GM23338 (cell line): ENCODE results near the gene FGF1. TPM values are rescaled to one million over a fixed set of nuclear protein-coding genes. Genes with fewer than 3 reads are reported as not detected.

Experiments
- ATAC-seq: fragments of 200-7000 bp; cut with Tn5 transposase; 3 replicates; pipeline ENCODE4 v1.9.1; 2020
- DNase-seq: peaks from one replicate; pipeline ENCODE4 v3.0.0-alpha.2; 2015; ENCODE audit warnings: low spot score
- H2AFZ ChIP-seq: fragments of 200-600 bp; sonication (generic); 2 replicates; pipeline ENCODE4 v1.8.0; 2016; ENCODE audit warnings: antibody characterized with exemption, mild to moderate bottlenecking, moderate library complexity
- H3F3A ChIP-seq: fragments of 200-600 bp; sonication (generic); replicated peaks from 2 replicates; pipeline ENCODE4 v1.8.0; 2017; ENCODE audit warnings: antibody characterized with exemption, mixed run types, low read depth
- H3K27ac ChIP-seq: fragments of 200-600 bp; sonication (generic); 2 replicates; pipeline ENCODE4 v1.6.1; 2016; ENCODE audit warnings: low read depth
- H3K27me3 ChIP-seq: fragments of 200-600 bp; sonication (generic); 2 replicates; pipeline ENCODE4 v1.8.0; 2016; ENCODE audit warnings: mild to moderate bottlenecking, mixed run types, moderate library complexity; ENCODE audit not compliant: insufficient read depth
- H3K36me3 ChIP-seq: fragments of 200-600 bp; sonication (generic); 2 replicates; pipeline ENCODE4 v1.8.0; 2016; ENCODE audit warnings: mild to moderate bottlenecking; ENCODE audit not compliant: insufficient read depth
- H3K4me1 ChIP-seq: fragments of 200-600 bp; sonication (generic); 2 replicates; pipeline ENCODE4 v1.8.0; 2016; ENCODE audit warnings: mild to moderate bottlenecking, moderate library complexity; ENCODE audit not compliant: insufficient read depth
- H3K4me2 ChIP-seq: fragments of 200-600 bp; sonication (generic); 2 replicates; pipeline ENCODE4 v1.7.1; 2017; ENCODE audit warnings: mixed run types
- H3K4me3 ChIP-seq: fragments of 200-600 bp; sonication (generic); 2 replicates; pipeline ENCODE4 v1.6.1; 2016; ENCODE audit warnings: mixed run types
- H3K79me2 ChIP-seq: fragments of 200-600 bp; sonication (generic); replicated peaks from 2 replicates; pipeline ENCODE4 v1.8.0; 2017; ENCODE audit warnings: mild to moderate bottlenecking; ENCODE audit not compliant: insufficient read depth
- H3K9me2 ChIP-seq: fragments of 200-600 bp; sonication (generic); 2 replicates; pipeline ENCODE4 v1.8.0; 2017; ENCODE audit not compliant: insufficient read depth
- H4K20me1 ChIP-seq: fragments of 200-600 bp; sonication (generic); replicated peaks from 2 replicates; pipeline ENCODE4 v1.8.0; 2017; ENCODE audit warnings: mild to moderate bottlenecking; ENCODE audit not compliant: insufficient read depth
- H3K27ac Mint-ChIP-seq: 2 replicates; pipeline ENCODE4 v1.8.0; 2020; ENCODE audit warnings: inconsistent platforms, mild to moderate bottlenecking, moderate library complexity, mixed read lengths
- H3K27me3 Mint-ChIP-seq: 3 replicates; pipeline ENCODE4 v1.8.0; 2022; ENCODE audit warnings: low read depth, mild to moderate bottlenecking, moderate library complexity, mixed read lengths, inconsistent platforms; ENCODE audit not compliant: insufficient read depth, poor library complexity
- H3K36me3 Mint-ChIP-seq: 3 replicates; pipeline ENCODE4 v1.8.0; 2021; ENCODE audit warnings: low read depth, mild to moderate bottlenecking, inconsistent platforms, moderate library complexity, mixed read lengths
- H3K4me1 Mint-ChIP-seq: 3 replicates; pipeline ENCODE4 v1.8.0; 2020; ENCODE audit warnings: mild to moderate bottlenecking, inconsistent platforms, mixed read lengths
- H3K4me3 Mint-ChIP-seq: 3 replicates; pipeline ENCODE4 v1.8.0; 2021; ENCODE audit warnings: moderate library complexity, mild to moderate bottlenecking, inconsistent platforms, mixed read lengths
- H3K9me3 Mint-ChIP-seq: 3 replicates; pipeline ENCODE4 v1.8.0; 2020; ENCODE audit warnings: moderate library complexity, mild to moderate bottlenecking, inconsistent platforms, mixed read lengths
- CREB1 ChIP-seq: fragments of 250-450 bp; sonication (Bioruptor Pico); IDR thresholded peaks from 2 replicates; pipeline ENCODE4 v1.5.0; 2020; ENCODE audit warnings: low read depth, mild to moderate bottlenecking, moderate library complexity
- ETS1 ChIP-seq: IDR thresholded peaks from 2 replicates; pipeline ENCODE4 v1.6.1; 2016; ENCODE audit warnings: antibody characterized with exemption
- EZH2 ChIP-seq: fragments of 200-600 bp; sonication (generic); IDR thresholded peaks from one replicate; pipeline ENCODE4 v1.8.0; 2017; ENCODE audit warnings: antibody characterized with exemption, mild to moderate bottlenecking, low read depth; ENCODE audit not compliant: unreplicated experiment
- EZH2phosphoT487 ChIP-seq: fragments of 200-600 bp; sonication (generic); IDR thresholded peaks from one replicate; pipeline ENCODE4 v1.8.1; 2018; ENCODE audit warnings: antibody characterized with exemption; ENCODE audit not compliant: unreplicated experiment
- JUNB ChIP-seq: IDR thresholded peaks from one replicate; pipeline ENCODE4 v1.6.1; 2016; ENCODE audit warnings: antibody characterized with exemption; ENCODE audit not compliant: unreplicated experiment
- NANOG ChIP-seq: IDR thresholded peaks from 2 replicates; pipeline ENCODE4 v1.6.1; 2016; ENCODE audit warnings: antibody characterized with exemption, borderline replicate concordance
- POLR2AphosphoS5 ChIP-seq: IDR thresholded peaks from 2 replicates; pipeline ENCODE4 v1.6.1; 2016; ENCODE audit warnings: antibody characterized with exemption, low read depth
- REST ChIP-seq: IDR thresholded peaks from one replicate; pipeline ENCODE4 v1.6.1; 2018; ENCODE audit warnings: antibody characterized with exemption; ENCODE audit not compliant: unreplicated experiment
- STAT1 ChIP-seq: IDR thresholded peaks from one replicate; pipeline ENCODE4 v1.6.1; 2016; ENCODE audit warnings: antibody characterized with exemption; ENCODE audit not compliant: unreplicated experiment
- ZNF114 ChIP-seq: fragments of 250-450 bp; sonication (Bioruptor Pico); IDR thresholded peaks from 2 replicates; pipeline ENCODE4 v1.5.0; 2020; ENCODE audit warnings: mild to moderate bottlenecking, moderate library complexity
- ZNF331 ChIP-seq: fragments of 250-450 bp; sonication (Bioruptor Pico); IDR thresholded peaks from 2 replicates; pipeline ENCODE4 v1.5.0; 2020; ENCODE audit warnings: low read depth, mild to moderate bottlenecking, moderate library complexity
- ZNF462 ChIP-seq: fragments of 250-450 bp; sonication (Bioruptor Pico); IDR thresholded peaks from 2 replicates; pipeline ENCODE4 v1.5.0; 2020; ENCODE audit warnings: mild to moderate bottlenecking, moderate library complexity
- long read RNA-seq: library from polyadenylated mRNA; unstranded; transcript quantifications from one replicate; pipeline ENCODE4 v2.0.0, GENCODE V29; 2020; ENCODE audit not compliant: unreplicated experiment
- polyA plus RNA-seq: library from polyadenylated mRNA; unstranded; fragments of >200 nt; fragmentation: Nextera tagmentation; extraction: Ambion mirVana; gene quantifications from 2 replicates; pipeline ENCODE4 v1.2.1, GENCODE V29; 2016
- total RNA-seq: library from RNA; depleted of rRNA; stranded (reverse); fragments of >200 nt; shearing (Covaris generic); gene quantifications from 2 replicates; pipeline ENCODE4 v1.2.3, GENCODE V29; 2014; rRNA removed
- TF ChIP-seq, protein P1 (sequence below), 2 experiments: fragments of 200-600 bp in 1 of 2; sonication (generic) in 1 of 2; conservative IDR thresholded peaks; 2 replicates each; pipeline versions ENCODE4 v1.5.1 to v1.6.1; 2016 to 2017; ENCODE audit warnings: antibody characterized with exemption in 2 of 2, low read depth in 2 of 2, mild to moderate bottlenecking in 2 of 2, moderate library complexity in 1 of 2

Gene FGF1
- total RNA-seq (0.12 and 0.21 TPM in 2 replicates), polyA plus RNA-seq (0.34 TPM in 1 of 2 replicates, not detected in the other)
- long read RNA-seq, partial matches to known transcripts, result 0 of 1 reads
- long read RNA-seq, other reads (novel, unspliced or antisense), result 1 of 1 reads

DNA sequence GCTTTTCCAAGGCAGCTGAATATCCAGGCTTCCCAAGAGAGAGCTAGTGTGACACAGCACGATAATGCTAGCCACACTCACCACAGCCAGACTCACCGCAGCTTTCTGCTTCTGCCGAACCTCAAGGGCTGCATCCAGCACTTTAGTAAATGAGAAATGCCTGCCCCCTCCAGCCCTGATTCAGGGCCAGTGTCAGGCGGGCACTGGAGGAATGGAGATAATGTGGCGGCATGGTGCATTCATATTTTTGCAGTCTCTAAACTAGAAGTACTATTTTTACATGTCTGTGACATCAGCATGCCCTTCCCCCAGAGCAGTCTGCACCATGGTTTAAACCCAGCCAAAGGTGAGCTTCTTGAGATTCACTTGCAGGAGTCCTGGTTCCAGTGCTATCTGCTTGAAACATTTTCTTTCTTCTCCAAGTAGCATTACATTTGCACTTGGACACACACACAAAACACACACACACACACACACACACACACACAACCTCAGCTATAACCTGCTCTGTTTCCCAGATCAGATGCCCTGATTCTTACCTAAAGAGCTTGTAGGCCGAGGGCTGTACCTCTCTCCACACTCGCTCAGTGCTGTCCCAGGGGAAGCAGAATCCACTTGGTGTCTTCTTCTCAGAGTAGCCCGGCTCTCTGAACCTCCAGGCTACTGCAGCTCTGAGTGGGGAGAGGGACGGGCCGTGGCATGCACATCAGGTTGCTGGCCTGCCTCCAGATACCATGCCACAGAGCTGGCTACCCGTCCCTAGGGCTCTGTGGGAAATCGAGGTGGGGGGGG is at the start of gene FGF1:
Gene FGF1, minus strand, starts transcription at position 673 of the 792 bp plus-strand sequence. CDS start 71,963 bp downstream, outside the sequence.
- Histone ChIP-seq H3K27me3 (no peaks in the 10 kb centered on the region), H3K4me3 (no peak within 1 kb of the TSS), H3K27ac (peak within 1 kb of the TSS; percentile 97; the same call in 1 of the 2 replicates), H3K4me1 (peaks cover 56% of the 10 kb centered on the region), H4K20me1 (no peaks in the 10 kb centered on the region), H2AFZ (no peak within 1 kb of the TSS), H3K36me3 (no peaks in the 10 kb centered on the region), H3F3A (peaks cover 21% of the 10 kb centered on the region), H3K9me2 (no peaks in the 10 kb centered on the region), H3K79me2 (no peaks in the 10 kb centered on the region), H3K4me2 (peak within 1 kb of the TSS; percentile 64; the same call in 1 of the 2 replicates)
- TF ChIP-seq NANOG, result no peak
- no peak for TF ChIP-seq JUNB
- TF ChIP-seq REST, result no peak
- TF ChIP-seq ZNF331 (CRISPR knock-in tag), result no peak
- TF ChIP-seq, protein P1, sequence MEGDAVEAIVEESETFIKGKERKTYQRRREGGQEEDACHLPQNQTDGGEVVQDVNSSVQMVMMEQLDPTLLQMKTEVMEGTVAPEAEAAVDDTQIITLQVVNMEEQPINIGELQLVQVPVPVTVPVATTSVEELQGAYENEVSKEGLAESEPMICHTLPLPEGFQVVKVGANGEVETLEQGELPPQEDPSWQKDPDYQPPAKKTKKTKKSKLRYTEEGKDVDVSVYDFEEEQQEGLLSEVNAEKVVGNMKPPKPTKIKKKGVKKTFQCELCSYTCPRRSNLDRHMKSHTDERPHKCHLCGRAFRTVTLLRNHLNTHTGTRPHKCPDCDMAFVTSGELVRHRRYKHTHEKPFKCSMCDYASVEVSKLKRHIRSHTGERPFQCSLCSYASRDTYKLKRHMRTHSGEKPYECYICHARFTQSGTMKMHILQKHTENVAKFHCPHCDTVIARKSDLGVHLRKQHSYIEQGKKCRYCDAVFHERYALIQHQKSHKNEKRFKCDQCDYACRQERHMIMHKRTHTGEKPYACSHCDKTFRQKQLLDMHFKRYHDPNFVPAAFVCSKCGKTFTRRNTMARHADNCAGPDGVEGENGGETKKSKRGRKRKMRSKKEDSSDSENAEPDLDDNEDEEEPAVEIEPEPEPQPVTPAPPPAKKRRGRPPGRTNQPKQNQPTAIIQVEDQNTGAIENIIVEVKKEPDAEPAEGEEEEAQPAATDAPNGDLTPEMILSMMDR (conservative IDR thresholded peaks at IDR 0.05; ENCODE audit: low read depth in 2 of 2), result no peak
- no peak for TF ChIP-seq EZH2phosphoT487
- TF ChIP-seq ZNF462, result no peak
- no peak for TF ChIP-seq EZH2
- TF ChIP-seq ETS1, result no peak
- TF ChIP-seq ZNF114 (CRISPR knock-in tag), result no peak
- TF ChIP-seq POLR2AphosphoS5, result no peak
- TF ChIP-seq CREB1 (CRISPR knock-in tag), result no peak
- no peak for TF ChIP-seq STAT1
- no peaks in the 10 kb centered on the region; the same call in 2 of the 3 replicates for H3K9me3 Mint-ChIP-seq
- DNase-seq, result no peak
- peaks cover 2% of the 10 kb centered on the region for H3K27me3 Mint-ChIP-seq
- no peak within 1 kb of the TSS for H3K4me3 Mint-ChIP-seq
- peaks cover 46% of the 10 kb centered on the region for H3K4me1 Mint-ChIP-seq
- ATAC-seq, result peak; percentile 10; the same call in 2 of the 3 replicates
- no peaks in the 10 kb centered on the region; the same call in 2 of the 3 replicates for H3K36me3 Mint-ChIP-seq
- peak within 1 kb of the TSS; percentile 85 for H3K27ac Mint-ChIP-seq
